Hematopoietic multipotent progenitor cell treated with erythropoietin and hydrocortisone succinate and interleukin-3 and kit ligand, for 15 days (in vitro differentiated cells): ENCODE measurements around the gene AKAP6.
"Not testable (repeated sequence)": the region's sequence is repeated elsewhere in the genome, so short reads cannot be mapped to it uniquely, and the experiment has no call there.

ENCODE experiments used
- DNase-seq: peaks from one replicate; pipeline ENCODE4 v3.0.0-alpha.2; 2015; ENCODE audit warnings: low spot score

AKAP6 gene

GRCh38 chr14:32763673-32764072, 434.6 kb downstream of the AKAP6 start:
- DNase-seq: no peak

- no peak for DNase-seq
These were observed 435.0 kb downstream of the AKAP6 start for GRCh38 chr14:32764131-32764530.

GRCh38 chr14:32770422-32770821, 441.3 kb downstream of the AKAP6 start:
- no peak for DNase-seq

GRCh38 chr14:32774214-32774613, 445.1 kb downstream of the AKAP6 start:
- no peak for DNase-seq

GRCh38 chr14:32779840-32780239, 450.7 kb downstream of the AKAP6 start:
- no peak for DNase-seq

GRCh38 chr14:32784405-32784804, 455.3 kb downstream of the AKAP6 start:
- no peak for DNase-seq

- no peak for DNase-seq
These were observed 456.5 kb downstream of the AKAP6 start for GRCh38 chr14:32785585-32785984.

- DNase-seq: no peak
These were observed 457.8 kb downstream of the AKAP6 start for GRCh38 chr14:32786886-32787285.

- DNase-seq: not testable (repeated sequence)
These were observed 463.9 kb downstream of the AKAP6 start for GRCh38 chr14:32793033-32793432.

- DNase-seq: no peak
These were observed 471.2 kb downstream of the AKAP6 start for GRCh38 chr14:32800320-32800719.

- DNase-seq: no peak
These were observed 473.2 kb downstream of the AKAP6 start for GRCh38 chr14:32802295-32802694.

GRCh38 chr14:32805979-32806378, 476.9 kb downstream of the AKAP6 start:
- no peak for DNase-seq

GRCh38 chr14:32808644-32809043, 479.5 kb downstream of the AKAP6 start:
- no peak for DNase-seq

GRCh38 chr14:32809255-32809654, 480.2 kb downstream of the AKAP6 start:
- DNase-seq: no peak

- no peak for DNase-seq
These were observed 484.3 kb downstream of the AKAP6 start for GRCh38 chr14:32813401-32813800.

GRCh38 chr14:32814721-32815120, 485.6 kb downstream of the AKAP6 start:
- DNase-seq: no peak

- no peak for DNase-seq
These were observed 487.5 kb downstream of the AKAP6 start for GRCh38 chr14:32816588-32816987.

- DNase-seq: no peak
These were observed 488.7 kb downstream of the AKAP6 start for GRCh38 chr14:32817780-32818179.

GRCh38 chr14:32818581-32818980, 489.5 kb downstream of the AKAP6 start:
- DNase-seq: no peak

- no peak for DNase-seq
These were observed 491.1 kb downstream of the AKAP6 start for GRCh38 chr14:32820181-32820580.

GRCh38 chr14:32820682-32821081, 491.6 kb downstream of the AKAP6 start:
- no peak for DNase-seq

- no peak for DNase-seq
These were observed 493.0 kb downstream of the AKAP6 start for GRCh38 chr14:32821964-32822653.

GRCh38 chr14:32823706-32824105, 494.6 kb downstream of the AKAP6 start:
- no peak for DNase-seq

- DNase-seq: no peak
These were observed 495.1 kb downstream of the AKAP6 start for GRCh38 chr14:32824195-32824594.
